Epidermal melanocyte (primary cell): ENCODE data around the gene RPS18.
"Not testable (repeated sequence)": the region's sequence is repeated elsewhere in the genome, so short reads cannot be mapped to it uniquely, and the experiment has no call there.

Source experiments
- DNase-seq: peaks from one replicate; pipeline ENCODE4 v3.0.0; 2011; ENCODE audit warnings: low spot score; ENCODE audit not compliant: insufficient read length

The RPS18 gene

GRCh38 chr6:33271468-33272274, at the start of gene RPS18, which contains the start of gene VPS52:
TSS of gene RPS18 (plus strand) at chr6:33272075. CDS start at chr6:33272120, 45 bp downstream.
TSS of gene VPS52 (minus strand) at chr6:33271876. CDS start at chr6:33271675, 201 bp downstream.
- peak; percentile 90 for DNase-seq

- DNase-seq: not testable (repeated sequence)
These were observed 45.3 kb upstream of the RPS18 start for GRCh38 chr6:33226503-33227120.

- DNase-seq: no peak
These were observed 36.6 kb upstream of the RPS18 start for GRCh38 chr6:33235221-33235634.

- DNase-seq: no peak
These were observed 35.5 kb upstream of the RPS18 start for GRCh38 chr6:33236328-33236727.

- DNase-seq: no peak
These were observed 35.0 kb upstream of the RPS18 start for GRCh38 chr6:33236852-33237251.

- DNase-seq: no peak
These were observed 34.1 kb upstream of the RPS18 start for GRCh38 chr6:33237741-33238140.

- no peak for DNase-seq
These were observed 29.9 kb upstream of the RPS18 start for GRCh38 chr6:33241968-33242367.

- no peak for DNase-seq
These were observed 28.4 kb upstream of the RPS18 start for GRCh38 chr6:33243476-33243875.

GRCh38 chr6:33247977-33248642, 23.8 kb upstream of the RPS18 start:
- peak; percentile 59 for DNase-seq

GRCh38 chr6:33248643-33248931, 23.3 kb upstream of the RPS18 start:
- DNase-seq: no peak

- DNase-seq: peak; percentile 86
These were observed 22.7 kb upstream of the RPS18 start for GRCh38 chr6:33248932-33249731.

- no peak for DNase-seq
These were observed 21.9 kb upstream of the RPS18 start for GRCh38 chr6:33249732-33250630.

GRCh38 chr6:33250731-33251130, 21.1 kb upstream of the RPS18 start:
- DNase-seq: no peak

GRCh38 chr6:33251395-33252012, 20.4 kb upstream of the RPS18 start:
- no peak for DNase-seq

GRCh38 chr6:33252759-33253158, 19.1 kb upstream of the RPS18 start:
- no peak for DNase-seq

GRCh38 chr6:33254591-33254990, 17.3 kb upstream of the RPS18 start:
- DNase-seq: no peak

- DNase-seq: no peak
These were observed 12.8 kb upstream of the RPS18 start for GRCh38 chr6:33259032-33259431.

- not testable (repeated sequence) for DNase-seq
These were observed 9.4 kb upstream of the RPS18 start for GRCh38 chr6:33262490-33262889.

GRCh38 chr6:33264015-33264414, 7.9 kb upstream of the RPS18 start:
- DNase-seq: no peak

GRCh38 chr6:33271117-33271467, 783 bp upstream of the RPS18 start:
- no peak for DNase-seq
